T-helper 17 cell (primary cell): ENCODE results near the gene RNF114. TPM values are rescaled to one million over a fixed set of nuclear protein-coding genes. Genes with fewer than 3 reads are reported as not detected.
"Not testable (repeated sequence)": the region's sequence is repeated elsewhere in the genome, so short reads cannot be mapped to it uniquely, and the experiment has no call there.

Source experiments
- ATAC-seq: fragments of 150-1000 bp; cut with Tn5 transposase; 2 replicates; pipeline ENCODE4 v1.10.0; 2021; ENCODE audit warnings: mild to moderate bottlenecking, moderate library complexity
- DNase-seq, 3 donors: peaks; one replicate each; pipeline versions ENCODE4 v3.0.0 to v3.0.0-alpha.2; 2020 to 2021
- H3K9me3 ChIP-seq: one replicate; pipeline ENCODE4 v1.7.0; 2013; ENCODE audit warnings: low read length, mild to moderate bottlenecking; ENCODE audit not compliant: control insufficient read depth, poor library complexity, severe bottlenecking
- H3K27ac Mint-ChIP-seq: one replicate; pipeline ENCODE4 v1.8.0; 2022; ENCODE audit warnings: mild to moderate bottlenecking, moderate library complexity, mixed read lengths
- H3K27me3 Mint-ChIP-seq: one replicate; pipeline ENCODE4 v1.8.0; 2022; ENCODE audit warnings: mixed read lengths
- H3K36me3 Mint-ChIP-seq: one replicate; pipeline ENCODE4 v1.8.0; 2022; ENCODE audit warnings: low read depth, mixed read lengths
- H3K4me1 Mint-ChIP-seq: one replicate; pipeline ENCODE4 v1.8.0; 2022; ENCODE audit warnings: mild to moderate bottlenecking, mixed read lengths
- H3K4me3 Mint-ChIP-seq: one replicate; pipeline ENCODE4 v1.8.0; 2022; ENCODE audit warnings: mild to moderate bottlenecking, moderate library complexity, mixed read lengths
- total RNA-seq, 4 donors: library from RNA in 2 of 4; stranded (reverse) in 2 of 4; gene quantifications; one replicate each; pipeline ENCODE4 v1.2.3 and lab custom pipeline; 2022 to 2026

The RNF114 gene
- total RNA-seq, 2 donors from 2014 or later, result 104 to 111 TPM

- peaks cover 25% of the 10 kb centered on the region for H3K4me1 Mint-ChIP-seq
- H3K9me3 ChIP-seq, result no peaks in the 10 kb centered on the region
- H3K27ac Mint-ChIP-seq, result peak overlapping the region; percentile 71
- DNase-seq (no peak), ATAC-seq (peak; percentile 37)
- H3K4me3 Mint-ChIP-seq, result peak overlapping the region; percentile 77
- no peaks in the 10 kb centered on the region for H3K27me3 Mint-ChIP-seq
- no peaks in the 10 kb centered on the region for H3K36me3 Mint-ChIP-seq
Measured at GRCh38 chr20:49893242-49894072, 42.7 kb upstream of the RNF114 start.

GRCh38 chr20:49894073-49894470 is 42.1 kb upstream of the RNF114 start:
- Mint-ChIP-seq H3K27me3 (no peaks in the 10 kb centered on the region), H3K4me1 (peaks cover 23% of the 10 kb centered on the region), H3K4me3 (peak overlapping the region; percentile 77), H3K36me3 (no peaks in the 10 kb centered on the region), H3K27ac (peak overlapping the region; percentile 71)
- DNase-seq (no peak), ATAC-seq (peak; percentile 57)
- no peaks in the 10 kb centered on the region for H3K9me3 ChIP-seq

- DNase-seq, H3K27ac Mint-ChIP-seq, H3K4me3 Mint-ChIP-seq, ATAC-seq, H3K36me3 Mint-ChIP-seq, H3K27me3 Mint-ChIP-seq, H3K9me3 ChIP-seq: not testable (repeated sequence)
- peaks cover 19% of the 10 kb centered on the region for H3K4me1 Mint-ChIP-seq
Measured at GRCh38 chr20:49895474-49896093, 40.6 kb upstream of the RNF114 start.

- no peaks in the 10 kb centered on the region for H3K36me3 Mint-ChIP-seq
- H3K4me1 Mint-ChIP-seq, result peaks cover 19% of the 10 kb centered on the region
- no peak overlapping the region for H3K4me3 Mint-ChIP-seq
- H3K27me3 Mint-ChIP-seq, result no peaks in the 10 kb centered on the region
- H3K9me3 ChIP-seq, result no peaks in the 10 kb centered on the region
- no peak overlapping the region for H3K27ac Mint-ChIP-seq
- no peak for DNase-seq
- no peak for ATAC-seq
Measured at GRCh38 chr20:49896204-49896603, 40.0 kb upstream of the RNF114 start.

- no peak for DNase-seq
Measured at GRCh38 chr20:49899541-49900383, 36.4 kb upstream of the RNF114 start.

GRCh38 chr20:49901588-49901987 is 34.6 kb upstream of the RNF114 start:
- Mint-ChIP-seq H3K4me3 (no peak overlapping the region), H3K36me3 (peaks cover 4% of the 10 kb centered on the region), H3K4me1 (peaks cover 7% of the 10 kb centered on the region), H3K27ac (no peak overlapping the region), H3K27me3 (no peaks in the 10 kb centered on the region)
- ATAC-seq (no peak), DNase-seq (no peak)
- no peaks in the 10 kb centered on the region for H3K9me3 ChIP-seq

More at GRCh38 chr20:49899541-49900383, 36.4 kb upstream of the RNF114 start:
- Mint-ChIP-seq H3K4me3 (no peak overlapping the region), H3K4me1 (peaks cover 3% of the 10 kb centered on the region), H3K36me3 (no peaks in the 10 kb centered on the region), H3K27me3 (no peaks in the 10 kb centered on the region), H3K27ac (peak overlapping the region; percentile 49)
- no peak for ATAC-seq
- no peaks in the 10 kb centered on the region for H3K9me3 ChIP-seq

- Mint-ChIP-seq H3K36me3 (peaks cover 8% of the 10 kb centered on the region), H3K4me1 (peaks cover 7% of the 10 kb centered on the region), H3K27ac (no peak overlapping the region), H3K27me3 (no peaks in the 10 kb centered on the region), H3K4me3 (no peak overlapping the region)
- no peak for ATAC-seq
- H3K9me3 ChIP-seq, result no peaks in the 10 kb centered on the region
- DNase-seq, result no peak
Measured at GRCh38 chr20:49904440-49905214, 31.6 kb upstream of the RNF114 start.

GRCh38 chr20:49905415-49906091 is 30.6 kb upstream of the RNF114 start:
- DNase-seq, result no peak
- Mint-ChIP-seq H3K4me1 (peaks cover 7% of the 10 kb centered on the region), H3K27me3 (no peaks in the 10 kb centered on the region), H3K27ac (no peak overlapping the region), H3K36me3 (peaks cover 9% of the 10 kb centered on the region), H3K4me3 (peak overlapping the region; percentile 7)
- no peaks in the 10 kb centered on the region for H3K9me3 ChIP-seq
- no peak for ATAC-seq

- no peak for ATAC-seq
- peaks cover 9% of the 10 kb centered on the region for H3K4me1 Mint-ChIP-seq
- peak overlapping the region; percentile 7 for H3K4me3 Mint-ChIP-seq
- DNase-seq, result no peak
- H3K36me3 Mint-ChIP-seq, result peaks cover 9% of the 10 kb centered on the region
- H3K27ac Mint-ChIP-seq, result no peak overlapping the region
- no peaks in the 10 kb centered on the region for H3K9me3 ChIP-seq
- no peaks in the 10 kb centered on the region for H3K27me3 Mint-ChIP-seq
Measured at GRCh38 chr20:49906101-49906604, 30.0 kb upstream of the RNF114 start.

- Mint-ChIP-seq H3K27ac (no peak overlapping the region), H3K36me3 (peaks cover 9% of the 10 kb centered on the region), H3K4me1 (peaks cover 9% of the 10 kb centered on the region), H3K27me3 (no peaks in the 10 kb centered on the region), H3K4me3 (no peak overlapping the region)
- ATAC-seq (no peak), DNase-seq (no peak)
- H3K9me3 ChIP-seq, result no peaks in the 10 kb centered on the region
Measured at GRCh38 chr20:49906615-49907154, 29.5 kb upstream of the RNF114 start.

- Mint-ChIP-seq H3K36me3 (peaks cover 9% of the 10 kb centered on the region), H3K4me3 (no peak overlapping the region), H3K27ac (no peak overlapping the region), H3K27me3 (no peaks in the 10 kb centered on the region), H3K4me1 (peaks cover 13% of the 10 kb centered on the region)
- no peak for ATAC-seq
- DNase-seq, result no peak
- no peaks in the 10 kb centered on the region for H3K9me3 ChIP-seq
Measured at GRCh38 chr20:49907405-49908257, 28.6 kb upstream of the RNF114 start.
